Aorta (tissue), 5 donors: Measurements from ENCODE around the gene GPR84. TPM values are rescaled to one million over a fixed set of nuclear protein-coding genes. Genes with fewer than 3 reads are reported as not detected.

ENCODE experiments used
- ATAC-seq: fragments of 200-7000 bp; cut with Tn5 transposase; one replicate; pipeline ENCODE4 v1.9.1; 2022; ENCODE audit warnings: moderate library complexity; ENCODE audit not compliant: low FRiP score
- DNase-seq, 2 donors: peaks; one replicate each; pipeline ENCODE4 v3.0.0-alpha.2; 2020
- H3K27ac ChIP-seq, 2 donors: one replicate each; pipeline ENCODE4 v1.5.1; 2013; ENCODE audit warnings: low read length in 2 of 2, mild to moderate bottlenecking in 2 of 2, moderate library complexity in 2 of 2, control low read depth in 1 of 2, inconsistent platforms in 1 of 2, low read depth in 1 of 2
- H3K27me3 ChIP-seq, 2 donors: one replicate each; pipeline ENCODE4 v1.6.1; 2013; ENCODE audit warnings: control low read depth in 1 of 2, low read length in 1 of 2, mild to moderate bottlenecking in 1 of 2, moderate library complexity in 1 of 2; ENCODE audit not compliant: insufficient read depth in 2 of 2, control insufficient read depth in 1 of 2
- H3K36me3 ChIP-seq, 2 donors: one replicate each; pipeline ENCODE4 v1.6.1; 2013; ENCODE audit warnings: control low read depth in 1 of 2, low read length in 1 of 2, mild to moderate bottlenecking in 1 of 2; ENCODE audit not compliant: insufficient read depth in 2 of 2, control insufficient read depth in 1 of 2
- H3K4me1 ChIP-seq, 2 donors: one replicate each; pipeline ENCODE4 v1.6.1; 2013; ENCODE audit warnings: low read length in 2 of 2, control low read depth in 1 of 2, mild to moderate bottlenecking in 1 of 2, moderate library complexity in 1 of 2; ENCODE audit not compliant: insufficient read depth in 2 of 2, control insufficient read depth in 1 of 2
- H3K4me3 ChIP-seq, 2 donors: one replicate each; pipeline ENCODE4 v1.5.1; 2013; ENCODE audit warnings: low read length in 2 of 2, control low read depth in 1 of 2, mild to moderate bottlenecking in 1 of 2
- H3K9me3 ChIP-seq: one replicate; pipeline ENCODE4 v1.6.1; 2013; ENCODE audit warnings: mild to moderate bottlenecking, low read length; ENCODE audit not compliant: control insufficient read depth
- WGBS, 2 donors: extraction: QIAGEN DNeasy Blood & Tissue Kit; methylation state at CpG; one replicate each; pipeline ENCODE4 v1.1.7; 2013; 5-methylcytosine and 5-hydroxymethylcytosine counted together
- intact Hi-C, 2 donors: fragments of 100-400 bp; cut with DNase I; formaldehyde crosslinking; loops; one replicate each; pipeline versions ENCODE4 v1.14.2 to v1.15.0; 2022
- polyA plus RNA-seq, 2 donors: library from polyadenylated mRNA; stranded (reverse); fragments of 200-250 nt; gene quantifications; one replicate each; pipeline ENCODE4 v1.2.3, GENCODE V29; 2013
- total RNA-seq, 2 donors: library from RNA; stranded (reverse); fragmentation: NEBNext Ultra II Directional; extraction: Animal tissue kit (Norgen Biotek cat#: 25700); gene quantifications; one replicate each; pipeline ENCODE4 v1.2.1, GENCODE V29; 2021
- donor health status: healthy with polysubstance abuse.
- donor health status: Bipolar disorder and iron deficiency.
- donor health status: DM: no; HTN: no; CAD: no.
- donor health status: DM: no; HTN: no; CAD: no.
- donor health status: DM: yes; HTN: yes; CAD: no.

GPR84 gene
- total and polyA plus RNA-seq, 4 donors: 0.38 to 1.9 (median 1.9) TPM; not detected in 1

GRCh38 chr12:54394986-54395385 lies 30.7 kb upstream of the GPR84 start:
- Histone ChIP-seq H3K27ac (no peak overlapping the region), H3K4me1 (no peaks in the 10 kb centered on the region), H3K36me3 (peaks cover 10 to 23% of the 10 kb centered on the region in 2 donors), H3K27me3 (no peaks in the 10 kb centered on the region), H3K4me3 (no peak overlapping the region), H3K9me3 (no peaks in the 10 kb centered on the region)
- ATAC-seq (no peak), DNase-seq (no peak)
- WGBS, 2 donors: 56 to 72% methylated on average over 1 of the region's 1 CpG
- intact Hi-C loops: no loop called here

DNA sequence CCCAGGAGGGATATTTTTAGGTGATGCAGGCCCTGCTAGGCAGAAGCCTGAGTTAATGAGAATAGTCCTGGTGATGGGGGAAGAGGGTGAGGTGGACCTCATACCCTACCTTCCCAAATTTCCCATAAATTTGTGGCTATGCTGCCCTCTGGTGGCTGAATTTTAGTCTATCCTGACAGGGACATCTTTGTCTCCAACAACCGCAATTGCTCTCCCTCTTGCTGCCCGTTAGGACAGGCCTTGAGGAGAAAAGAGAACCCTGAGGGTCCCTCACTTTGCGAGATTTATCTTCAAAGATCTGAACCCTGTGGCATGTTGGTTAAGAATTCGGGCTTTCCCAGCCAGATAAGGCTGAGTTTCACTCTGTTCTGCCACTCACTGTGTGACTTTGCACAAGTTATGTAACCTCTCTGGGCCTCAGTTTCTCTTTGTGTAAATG lies 30.0 kb upstream of the GPR84 start:
- H3K4me1 ChIP-seq: no peaks in the 10 kb centered on the region
- H3K27me3 ChIP-seq: no peaks in the 10 kb centered on the region
- intact Hi-C loops: no loop called here
- 55 to 59% methylated on average over 4 of the region's 4 CpGs for WGBS, 2 donors
- H3K9me3 ChIP-seq: no peaks in the 10 kb centered on the region
- no peak overlapping the region for H3K4me3 ChIP-seq
- peaks cover 10 to 20% of the 10 kb centered on the region in 2 donors for H3K36me3 ChIP-seq
- H3K27ac ChIP-seq: no peak overlapping the region
- ATAC-seq (peak; percentile 30), DNase-seq (no peak)

GRCh38 chr12:54393743-54394142 lies 29.5 kb upstream of the GPR84 start:
- H3K36me3 ChIP-seq: peaks cover 10 to 20% of the 10 kb centered on the region in 2 donors

DNA sequence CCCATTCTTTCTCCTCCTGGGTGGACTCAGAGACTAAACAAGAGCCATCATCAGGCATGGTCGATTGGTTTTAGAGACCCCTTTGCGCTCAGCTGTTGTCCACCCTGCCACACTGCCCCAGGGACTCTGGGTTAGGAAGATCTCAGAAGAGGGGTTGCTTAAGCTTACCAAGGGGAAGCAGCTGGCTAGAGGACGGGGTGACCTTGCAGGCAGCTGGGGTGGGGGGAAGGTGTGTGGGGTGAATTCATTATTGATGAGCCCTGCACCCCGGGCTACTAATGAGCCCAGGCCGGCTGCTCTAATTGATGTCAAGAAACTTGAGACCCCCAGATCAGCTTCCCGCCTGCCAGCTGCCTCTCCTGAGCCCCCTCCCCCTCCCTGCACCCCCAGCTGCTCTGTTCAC lies 28.9 kb upstream of the GPR84 start:
- Histone ChIP-seq H3K27ac (no peak overlapping the region), H3K4me1 (no peaks in the 10 kb centered on the region), H3K9me3 (no peaks in the 10 kb centered on the region), H3K36me3 (peaks cover 10 to 17% of the 10 kb centered on the region in 2 donors), H3K4me3 (no peak overlapping the region), H3K27me3 (no peaks in the 10 kb centered on the region)
- no peak for ATAC-seq
- DNase-seq: no peak
- intact Hi-C loops: no loop called here
- 75 to 77% methylated on average over 6 of the region's 6 CpGs for WGBS, 2 donors

More at GRCh38 chr12:54393743-54394142, 29.5 kb upstream of the GPR84 start:
- no peaks in the 10 kb centered on the region for H3K27me3 ChIP-seq
- H3K4me1 ChIP-seq: no peaks in the 10 kb centered on the region
- DNase-seq (no peak), ATAC-seq (no peak)
- WGBS, 2 donors: 87 to 88% methylated on average over 3 of the region's 3 CpGs
- H3K27ac ChIP-seq: no peak overlapping the region
- H3K4me3 ChIP-seq: no peak overlapping the region
- H3K9me3 ChIP-seq: no peaks in the 10 kb centered on the region
- intact Hi-C loops: no loop called here

DNA sequence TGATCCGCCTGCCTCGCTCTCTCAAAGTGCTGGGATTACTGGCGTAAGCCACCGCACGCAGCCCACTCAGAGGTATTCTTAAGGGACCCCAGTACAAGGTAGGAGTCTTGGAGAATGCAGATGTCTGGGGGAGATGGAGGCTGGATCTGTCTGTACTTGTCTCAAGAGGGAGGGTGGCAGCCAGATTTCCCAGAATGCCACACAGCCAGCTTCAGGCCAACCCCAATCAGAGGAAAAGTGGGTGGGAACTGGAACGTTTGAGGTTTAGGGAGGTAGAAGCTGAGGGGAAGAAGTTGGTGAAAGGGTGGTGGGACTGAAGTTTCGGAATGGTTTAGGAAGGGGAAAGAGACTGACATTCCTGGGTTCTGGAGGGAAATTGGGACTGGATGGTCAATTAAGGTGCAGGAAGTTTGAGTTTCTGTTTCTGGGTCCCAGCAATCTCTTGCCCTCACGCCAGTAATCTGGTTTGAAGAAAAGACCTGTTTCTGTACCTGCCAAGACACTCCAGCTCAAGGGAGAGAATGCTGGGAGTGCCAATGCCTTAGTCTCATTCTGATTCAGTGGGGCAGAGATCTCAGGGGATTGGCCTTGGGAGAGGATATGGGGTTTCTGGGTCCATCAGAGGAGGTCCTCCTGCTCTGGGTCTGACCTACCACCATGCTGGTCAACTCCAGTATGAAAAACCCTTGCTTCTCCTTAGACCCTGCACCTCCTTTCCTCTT lies 28.4 kb upstream of the GPR84 start:
- DNase-seq: no peak
- H3K4me3 ChIP-seq: no peak overlapping the region
- peaks cover 10 to 16% of the 10 kb centered on the region in 2 donors for H3K36me3 ChIP-seq
- no peak overlapping the region for H3K27ac ChIP-seq
- no peak for ATAC-seq
- H3K9me3 ChIP-seq: no peaks in the 10 kb centered on the region
- H3K27me3 ChIP-seq: no peaks in the 10 kb centered on the region
- intact Hi-C loops: no loop called here
- WGBS, 2 donors: 85 to 89% methylated on average over 8 of the region's 8 CpGs
- H3K4me1 ChIP-seq: no peaks in the 10 kb centered on the region

DNA sequence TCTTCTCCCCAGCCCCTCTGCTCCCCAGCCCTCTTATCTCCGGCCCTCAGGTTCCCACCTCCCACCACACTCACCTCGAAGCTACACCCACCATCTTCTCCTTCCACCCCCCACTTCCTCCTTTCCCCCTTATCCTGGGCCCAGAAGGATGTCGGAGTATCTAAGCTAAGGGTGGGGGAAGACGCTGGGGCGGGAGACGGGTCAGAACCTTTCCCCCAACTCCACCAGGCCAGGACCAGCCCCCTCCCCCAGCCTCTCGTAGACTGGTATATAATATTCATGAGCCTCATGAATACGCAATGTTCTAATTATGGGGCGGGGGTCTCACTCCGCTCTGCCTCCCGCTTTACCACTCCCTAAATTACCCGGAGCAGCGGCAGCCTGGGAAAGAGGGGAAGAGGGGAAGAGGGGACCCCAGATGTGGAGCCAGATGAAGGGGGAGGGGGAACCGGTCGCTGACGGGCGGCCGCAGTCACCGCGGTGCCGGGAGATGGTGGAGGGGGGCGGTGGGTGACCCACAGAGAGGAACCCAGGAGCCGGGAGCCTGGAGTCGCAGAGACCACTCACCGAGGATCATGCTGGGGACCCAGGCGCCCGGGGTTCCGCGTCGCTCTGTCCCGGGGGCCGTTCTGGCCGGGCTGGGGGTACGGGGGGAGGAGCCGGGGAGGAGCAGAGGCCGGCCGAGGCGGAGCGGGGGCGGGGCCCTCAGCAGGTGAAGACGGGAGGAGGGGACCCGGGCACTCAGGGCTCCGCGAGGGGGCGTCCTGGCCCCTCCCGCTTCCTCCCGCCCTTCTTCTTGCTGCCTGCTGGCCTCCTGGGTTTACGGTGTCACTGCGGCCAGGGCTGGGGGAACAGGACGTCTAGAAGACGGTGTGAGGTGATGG lies 26.6 kb upstream of the GPR84 start:
- H3K4me3 ChIP-seq: no peak overlapping the region
- ATAC-seq (peak; percentile 3), DNase-seq (peak; percentile 59 to 86)
- no peaks in the 10 kb centered on the region for H3K9me3 ChIP-seq
- intact Hi-C loops: no loop called here
- no peak overlapping the region for H3K27ac ChIP-seq
- no peaks in the 10 kb centered on the region for H3K27me3 ChIP-seq
- no peaks in the 10 kb centered on the region for H3K4me1 ChIP-seq
- WGBS, 2 donors: 18 to 23% methylated on average over 36 to 51 of the region's 51 CpGs
- H3K36me3 ChIP-seq: peaks cover 3 to 5% of the 10 kb centered on the region in 2 donors

GRCh38 chr12:54390176-54390667 lies 25.9 kb upstream of the GPR84 start:
- ATAC-seq: peak; percentile 28
- no peak overlapping the region for H3K4me3 ChIP-seq
- H3K9me3 ChIP-seq: no peaks in the 10 kb centered on the region
- H3K4me1 ChIP-seq: no peaks in the 10 kb centered on the region
- intact Hi-C loops: no loop called here
- DNase-seq: no peak
- H3K27me3 ChIP-seq: no peaks in the 10 kb centered on the region
- peaks cover 0 to 2% of the 10 kb centered on the region in 2 donors for H3K36me3 ChIP-seq
- H3K27ac ChIP-seq: no peak overlapping the region
- 81 to 86% methylated on average over 5 to 7 of the region's 7 CpGs for WGBS, 2 donors

DNA sequence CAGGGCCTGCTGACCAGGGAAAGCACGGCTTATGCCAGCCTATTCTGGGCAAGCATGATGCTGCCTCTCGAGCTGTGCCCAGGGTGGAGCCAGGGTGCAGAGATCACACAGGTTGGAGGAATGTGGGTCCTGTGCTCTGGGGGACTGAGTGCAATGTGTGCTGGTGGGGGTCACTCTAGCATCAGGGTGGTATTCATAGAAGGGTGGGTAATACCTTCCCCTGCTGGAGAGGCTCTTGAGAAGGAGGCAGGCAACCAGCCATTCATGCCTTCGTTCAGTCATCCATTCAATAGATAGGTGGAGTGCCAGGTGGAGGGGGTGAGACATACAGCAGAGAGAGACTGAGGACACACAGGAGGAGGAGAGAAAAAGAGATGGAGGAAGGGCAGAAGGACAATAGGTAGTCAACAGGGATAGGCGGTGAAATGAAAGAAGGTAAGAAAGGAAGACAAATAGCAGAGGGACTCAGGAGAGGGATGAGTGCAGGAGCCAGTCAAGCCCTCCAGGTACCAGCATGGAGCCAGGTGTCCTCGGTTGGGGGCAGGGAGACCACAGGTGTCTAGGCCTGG lies 25.4 kb upstream of the GPR84 start:
- Histone ChIP-seq H3K9me3 (no peaks in the 10 kb centered on the region), H3K27me3 (no peaks in the 10 kb centered on the region), H3K4me3 (no peak overlapping the region), H3K4me1 (no peaks in the 10 kb centered on the region), H3K27ac (no peak overlapping the region), H3K36me3 (no peaks in the 10 kb centered on the region)
- WGBS, 2 donors: 85 to 90% methylated on average over 5 of the region's 5 CpGs
- ATAC-seq (no peak), DNase-seq (no peak)
- intact Hi-C loops: no loop called here
